Measurements from ENCODE around the gene P2RX3.

DNA sequence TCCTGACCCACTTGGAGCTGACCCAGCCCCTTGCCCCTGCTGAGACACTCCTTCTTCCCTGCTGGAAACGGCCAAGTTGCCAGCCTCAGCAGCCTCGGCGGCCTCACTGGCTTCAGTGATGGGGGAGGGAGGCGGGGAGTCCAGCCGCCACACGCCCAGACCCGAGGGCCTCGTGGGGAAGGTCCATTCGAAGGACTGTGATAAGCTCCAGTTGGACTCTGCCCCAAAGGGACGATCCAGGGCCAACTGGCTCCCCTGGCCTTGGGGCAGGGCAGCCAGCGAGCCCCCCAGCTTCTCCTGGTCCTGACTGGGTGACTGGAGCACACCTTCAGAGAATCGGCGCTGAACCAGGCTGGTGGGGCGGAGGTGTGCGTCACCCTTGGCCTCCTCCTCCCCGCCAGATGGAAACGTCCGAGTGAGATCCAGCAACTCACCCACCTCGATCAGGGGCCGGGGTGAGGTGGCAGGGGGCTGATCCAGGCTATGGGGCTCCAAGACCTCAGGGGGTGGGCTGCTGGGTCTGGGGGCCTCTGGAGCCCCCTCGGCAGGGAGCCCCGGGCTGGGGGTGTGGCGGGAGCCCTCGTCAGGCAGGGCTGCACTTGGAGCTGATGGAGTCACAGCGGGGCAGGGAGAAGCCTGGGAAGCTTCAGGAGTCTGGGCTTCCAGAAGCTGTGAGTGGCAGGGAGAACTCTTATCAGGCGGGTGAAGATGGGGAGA lies 24.9 kb upstream of the P2RX3 start:
- no peak for TF ChIP-seq CTCF (IDR thresholded peaks at IDR 0.05)
- no peak for TF ChIP-seq POLR2A (IDR thresholded peaks at IDR 0.05)
